WTC11 (cell line): ENCODE data around the gene WAC. TPM values are rescaled to one million over a fixed set of nuclear protein-coding genes. Genes with fewer than 3 reads are reported as not detected.

Source experiments
- ATAC-seq: fragments of 200-7000 bp; cut with Tn5 transposase; 2 replicates; pipeline ENCODE4 v1.10.0; 2021; ENCODE audit warnings: mild to moderate bottlenecking, moderate library complexity
- CTCF ChIA-PET: fragments of 300-600 bp; sonication (Branson Sonifier 250); formaldehyde crosslinking; loops from one replicate; lab custom pipeline; 2021; ENCODE audit warnings: antibody characterized with exemption; lab: Charles Lee
- POLR2A ChIA-PET: fragments of 350-600 bp; sonication (Branson Sonifier 250); formaldehyde crosslinking; loops from one replicate; lab custom pipeline; 2021; ENCODE audit warnings: antibody characterized with exemption; lab: Charles Lee
- DNase-seq: peaks from one replicate; pipeline ENCODE4 v3.0.0; 2021; ENCODE audit warnings: low spot score
- H3K27ac Mint-ChIP-seq: 2 replicates; pipeline ENCODE4 v1.8.0; 2021; ENCODE audit warnings: mixed read lengths
- H3K27me3 Mint-ChIP-seq: 2 replicates; pipeline ENCODE4 v1.8.0; 2021; ENCODE audit warnings: low read depth, mild to moderate bottlenecking, moderate library complexity, mixed read lengths
- H3K36me3 Mint-ChIP-seq: 2 replicates; pipeline ENCODE4 v1.8.0; 2021; ENCODE audit warnings: mixed read lengths
- H3K4me1 Mint-ChIP-seq: 2 replicates; pipeline ENCODE4 v1.8.0; 2022; ENCODE audit warnings: mixed read lengths
- H3K4me3 Mint-ChIP-seq: 2 replicates; pipeline ENCODE4 v1.8.0; 2021; ENCODE audit warnings: mild to moderate bottlenecking, moderate library complexity, mixed read lengths
- H3K9me3 Mint-ChIP-seq: 2 replicates; pipeline ENCODE4 v1.8.0; 2021; ENCODE audit warnings: mixed read lengths
- CBFB ChIP-seq: sonication (generic); formaldehyde crosslinking; IDR thresholded peaks from 2 replicates; pipeline ENCODE4 v1.8.1; 2022; ENCODE audit warnings: mild to moderate bottlenecking, low read depth, missing genetic modification reagents
- ELF4 ChIP-seq: sonication (generic); formaldehyde crosslinking; IDR thresholded peaks from 2 replicates; pipeline ENCODE4 v1.8.1; 2022; ENCODE audit warnings: low read depth, mild to moderate bottlenecking, moderate library complexity, missing genetic modification reagents
- EMX1 ChIP-seq: fragments of 250-450 bp; sonication (Bioruptor Pico); IDR thresholded peaks from 2 replicates; pipeline ENCODE4 v1.8.0; 2021; ENCODE audit warnings: mild to moderate bottlenecking
- GABPB1 ChIP-seq: sonication (generic); formaldehyde crosslinking; IDR thresholded peaks from 2 replicates; pipeline ENCODE4 v1.8.1; 2023; ENCODE audit warnings: mild to moderate bottlenecking, missing genetic modification reagents
- GRHL2 ChIP-seq: fragments of 250-450 bp; sonication (Bioruptor Pico); IDR thresholded peaks from 2 replicates; pipeline ENCODE4 v1.8.0; 2022; ENCODE audit warnings: mild to moderate bottlenecking, moderate library complexity; ENCODE audit not compliant: insufficient replicate concordance, severe bottlenecking
- HMGA2 ChIP-seq: fragments of 250-450 bp; sonication (Bioruptor Pico); IDR thresholded peaks from 2 replicates; pipeline ENCODE4 v1.4.0; 2021; ENCODE audit warnings: mild to moderate bottlenecking, moderate library complexity
- JAZF1 ChIP-seq: fragments of 250-450 bp; sonication (Bioruptor Pico); IDR thresholded peaks from 2 replicates; pipeline ENCODE4 v1.9.0; 2021; ENCODE audit warnings: moderate library complexity, mild to moderate bottlenecking, inconsistent platforms
- KAT7 ChIP-seq: sonication (generic); formaldehyde crosslinking; IDR thresholded peaks from 2 replicates; pipeline ENCODE4 v1.8.1; 2023; ENCODE audit warnings: missing genetic modification reagents, mild to moderate bottlenecking, borderline replicate concordance
- MYBL2 ChIP-seq: sonication (generic); formaldehyde crosslinking; IDR thresholded peaks from 2 replicates; pipeline ENCODE4 v1.8.1; 2023; ENCODE audit warnings: mild to moderate bottlenecking, moderate library complexity, missing genetic modification reagents
- NR2C2 ChIP-seq: sonication (generic); formaldehyde crosslinking; IDR thresholded peaks from 2 replicates; pipeline ENCODE4 v1.8.0; 2022; ENCODE audit warnings: mild to moderate bottlenecking, missing genetic modification reagents
- SP1 ChIP-seq: sonication (generic); formaldehyde crosslinking; conservative IDR thresholded peaks from 2 replicates; pipeline ENCODE4 v1.8.1; 2022; ENCODE audit warnings: missing genetic modification reagents
- TEAD1 ChIP-seq: sonication (generic); formaldehyde crosslinking; IDR thresholded peaks from 2 replicates; pipeline ENCODE4 v1.8.0; 2022; ENCODE audit warnings: mild to moderate bottlenecking, missing genetic modification reagents
- ZNF219 ChIP-seq: sonication (generic); formaldehyde crosslinking; IDR thresholded peaks from 2 replicates; pipeline ENCODE4 v1.8.0; 2023; ENCODE audit warnings: missing genetic modification reagents, mild to moderate bottlenecking, borderline replicate concordance
- ZNF263 ChIP-seq: sonication (generic); formaldehyde crosslinking; IDR thresholded peaks from 2 replicates; pipeline ENCODE4 v1.8.1; 2022; ENCODE audit warnings: low read depth, mild to moderate bottlenecking, moderate library complexity, missing genetic modification reagents
- ZNF396 ChIP-seq: fragments of 250-450 bp; sonication (Bioruptor Pico); IDR thresholded peaks from 2 replicates; pipeline ENCODE4 v1.8.0; 2021; ENCODE audit warnings: mild to moderate bottlenecking, moderate library complexity, borderline replicate concordance
- ZNF671 ChIP-seq: fragments of 250-450 bp; sonication (Bioruptor Pico); IDR thresholded peaks from 2 replicates; pipeline ENCODE4 v1.8.0; 2021; ENCODE audit warnings: mild to moderate bottlenecking
- total RNA-seq: library from RNA; stranded (reverse); gene quantifications from 3 replicates; pipeline ENCODE4 v1.2.3, GENCODE V29; 2021
- TF ChIP-seq, protein P1 (sequence below): fragments of 250-450 bp; sonication (Bioruptor Pico); conservative IDR thresholded peaks from 2 replicates; pipeline ENCODE4 v1.9.0; 2021; ENCODE audit warnings: mild to moderate bottlenecking
- TF ChIP-seq, protein P2 (sequence below): fragments of 250-450 bp; sonication (Bioruptor Pico); IDR thresholded peaks from 2 replicates; pipeline ENCODE4 v1.9.0; 2021; ENCODE audit warnings: mild to moderate bottlenecking
- TF ChIP-seq, protein P3 (sequence below): sonication (generic); formaldehyde crosslinking; IDR thresholded peaks from 2 replicates; pipeline ENCODE4 v1.8.0; 2022; ENCODE audit warnings: mild to moderate bottlenecking, missing genetic modification reagents
- TF ChIP-seq, protein P4 (sequence below): fragments of 250-450 bp; sonication (Bioruptor Pico); IDR thresholded peaks from 2 replicates; pipeline ENCODE4 v1.9.0; 2021; ENCODE audit warnings: mild to moderate bottlenecking, borderline replicate concordance

Gene WAC
- total RNA-seq, 1 experiment from 2014 or later: 108 TPM

DNA sequence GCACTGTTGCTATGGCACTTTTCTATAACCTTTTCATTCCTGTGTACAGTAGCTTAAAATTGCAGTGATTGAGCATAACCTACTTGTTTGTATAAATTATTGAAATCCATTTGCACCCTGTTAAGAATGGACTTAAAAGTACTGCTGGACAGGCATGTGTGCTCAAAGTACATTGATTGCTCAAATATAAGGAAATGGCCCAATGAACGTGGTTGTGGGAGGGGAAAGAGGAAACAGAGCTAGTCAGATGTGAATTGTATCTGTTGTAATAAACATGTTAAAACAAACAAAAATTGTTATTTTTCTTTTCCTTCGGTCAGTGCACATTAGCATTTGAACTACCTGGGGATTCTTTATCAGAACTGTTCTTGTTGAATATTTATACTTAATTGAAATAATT lies 87.3 kb downstream of the WAC start (continued):
- TF ChIP-seq, protein P1, sequence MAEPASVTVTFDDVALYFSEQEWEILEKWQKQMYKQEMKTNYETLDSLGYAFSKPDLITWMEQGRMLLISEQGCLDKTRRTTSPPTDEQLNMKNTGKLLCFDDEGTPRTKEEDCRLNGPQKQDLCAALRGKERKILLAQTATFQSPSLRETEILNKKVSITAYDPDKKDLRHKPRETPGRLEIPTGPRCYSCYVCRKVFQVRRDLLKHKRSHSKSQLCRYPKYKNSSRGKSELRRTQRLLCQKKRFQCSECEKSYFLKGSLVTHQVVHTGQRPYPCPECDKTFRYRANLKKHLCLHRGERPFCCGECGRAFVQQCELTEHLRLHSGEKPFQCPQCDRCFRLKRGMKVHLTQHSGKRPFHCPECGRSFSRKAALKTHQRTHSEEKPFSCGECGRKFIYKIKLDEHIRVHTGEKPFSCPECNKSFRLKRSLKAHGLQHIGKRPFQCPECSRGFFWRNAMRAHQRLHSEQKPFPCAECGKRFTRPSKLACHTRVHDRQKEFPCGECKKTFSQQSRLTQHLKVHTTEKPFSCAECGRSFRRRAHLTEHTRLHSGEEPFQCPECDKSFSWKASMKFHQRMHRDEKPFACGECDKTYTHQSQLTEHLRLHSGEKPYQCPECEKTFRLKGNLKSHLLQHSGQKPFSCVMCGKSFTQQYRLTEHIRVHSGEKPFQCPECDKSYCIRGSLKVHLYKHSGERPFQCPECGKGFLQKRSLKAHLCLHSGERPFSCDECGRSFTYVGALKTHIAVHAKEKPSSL (CRISPR knock-in tag): no peak
- TF ChIP-seq KAT7 (CRISPR knock-in tag) (no peak), MYBL2 (CRISPR knock-in tag) (no peak), GRHL2 (CRISPR knock-in tag) (no peak), ZNF396 (no peak), JAZF1 (CRISPR knock-in tag) (no peak), ELF4 (no peak), GABPB1 (no peak), NR2C2 (CRISPR knock-in tag) (no peak), CBFB (CRISPR knock-in tag) (no peak), TEAD1 (CRISPR knock-in tag) (no peak), ZNF263 (CRISPR knock-in tag) (no peak), ZNF671 (CRISPR knock-in tag) (no peak)
- TF ChIP-seq, protein P2, sequence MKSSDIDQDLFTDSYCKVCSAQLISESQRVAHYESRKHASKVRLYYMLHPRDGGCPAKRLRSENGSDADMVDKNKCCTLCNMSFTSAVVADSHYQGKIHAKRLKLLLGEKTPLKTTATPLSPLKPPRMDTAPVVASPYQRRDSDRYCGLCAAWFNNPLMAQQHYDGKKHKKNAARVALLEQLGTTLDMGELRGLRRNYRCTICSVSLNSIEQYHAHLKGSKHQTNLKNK (CRISPR knock-in tag): no peak

DNA sequence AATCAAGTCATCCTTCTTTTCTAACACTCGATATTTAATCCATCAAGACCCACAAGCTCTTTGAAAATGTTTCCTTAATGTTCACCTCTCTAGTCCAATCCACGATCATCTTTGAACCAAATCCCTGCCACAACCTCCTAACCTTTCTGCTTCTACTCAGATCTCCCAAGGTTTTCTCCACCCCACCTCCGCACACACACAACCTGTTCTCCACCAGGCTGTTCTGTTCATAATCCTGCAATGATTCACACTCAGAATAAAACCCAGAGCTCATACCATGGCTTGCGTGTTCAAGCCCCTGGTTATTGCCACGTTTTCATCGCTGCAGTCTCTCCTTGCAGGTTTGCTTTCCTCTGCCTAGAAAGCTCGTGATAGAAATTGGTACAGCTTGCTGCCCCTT lies 90.6 kb downstream of the WAC start:
- ChIA-PET POLR2A (no interaction called here), CTCF (no interaction called here)
- Mint-ChIP-seq H3K4me3 (no peak overlapping the region), H3K27me3 (no peaks in the 10 kb centered on the region), H3K27ac (peak overlapping the region; percentile 21), H3K36me3 (peaks cover 17% of the 10 kb centered on the region), H3K9me3 (no peaks in the 10 kb centered on the region), H3K4me1 (peaks cover 19% of the 10 kb centered on the region)
- no peak for DNase-seq
- ATAC-seq: no peak
- TF ChIP-seq, protein P3, sequence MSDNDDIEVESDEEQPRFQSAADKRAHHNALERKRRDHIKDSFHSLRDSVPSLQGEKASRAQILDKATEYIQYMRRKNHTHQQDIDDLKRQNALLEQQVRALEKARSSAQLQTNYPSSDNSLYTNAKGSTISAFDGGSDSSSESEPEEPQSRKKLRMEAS (CRISPR knock-in tag): 0 out of 2 replicates have a peak, but pooled peaks have one; percentile 20
- no peak for TF ChIP-seq ZNF219 (CRISPR knock-in tag)

DNA sequence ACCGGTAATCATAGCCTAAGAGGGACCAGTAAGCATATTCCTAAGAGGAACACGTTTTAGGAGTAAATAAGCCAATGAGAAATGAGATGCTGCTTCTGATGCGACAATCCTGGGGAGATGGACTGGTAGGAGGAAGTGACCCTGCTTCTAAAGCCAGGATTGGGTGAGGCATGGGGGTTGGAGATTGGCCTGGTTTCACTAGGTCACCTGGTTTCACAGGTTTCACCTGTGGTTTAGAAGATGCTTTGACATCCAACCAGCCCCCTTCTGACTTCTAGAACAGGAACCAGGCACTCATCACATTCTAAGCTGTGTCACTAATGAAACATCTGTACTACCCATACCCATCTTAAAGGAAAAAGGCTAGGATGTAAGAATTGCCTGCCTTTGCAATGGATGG lies 91.4 kb downstream of the WAC start:
- CTCF ChIA-PET: no interaction called here

More for the DNA sequence above, 91.4 kb downstream of the WAC start:
- ATAC-seq: peak; percentile 21
- H3K4me3 Mint-ChIP-seq: no peak overlapping the region
- H3K4me1 Mint-ChIP-seq: peaks cover 19% of the 10 kb centered on the region
- POLR2A ChIA-PET: no interaction called here
- TF ChIP-seq, protein P4, sequence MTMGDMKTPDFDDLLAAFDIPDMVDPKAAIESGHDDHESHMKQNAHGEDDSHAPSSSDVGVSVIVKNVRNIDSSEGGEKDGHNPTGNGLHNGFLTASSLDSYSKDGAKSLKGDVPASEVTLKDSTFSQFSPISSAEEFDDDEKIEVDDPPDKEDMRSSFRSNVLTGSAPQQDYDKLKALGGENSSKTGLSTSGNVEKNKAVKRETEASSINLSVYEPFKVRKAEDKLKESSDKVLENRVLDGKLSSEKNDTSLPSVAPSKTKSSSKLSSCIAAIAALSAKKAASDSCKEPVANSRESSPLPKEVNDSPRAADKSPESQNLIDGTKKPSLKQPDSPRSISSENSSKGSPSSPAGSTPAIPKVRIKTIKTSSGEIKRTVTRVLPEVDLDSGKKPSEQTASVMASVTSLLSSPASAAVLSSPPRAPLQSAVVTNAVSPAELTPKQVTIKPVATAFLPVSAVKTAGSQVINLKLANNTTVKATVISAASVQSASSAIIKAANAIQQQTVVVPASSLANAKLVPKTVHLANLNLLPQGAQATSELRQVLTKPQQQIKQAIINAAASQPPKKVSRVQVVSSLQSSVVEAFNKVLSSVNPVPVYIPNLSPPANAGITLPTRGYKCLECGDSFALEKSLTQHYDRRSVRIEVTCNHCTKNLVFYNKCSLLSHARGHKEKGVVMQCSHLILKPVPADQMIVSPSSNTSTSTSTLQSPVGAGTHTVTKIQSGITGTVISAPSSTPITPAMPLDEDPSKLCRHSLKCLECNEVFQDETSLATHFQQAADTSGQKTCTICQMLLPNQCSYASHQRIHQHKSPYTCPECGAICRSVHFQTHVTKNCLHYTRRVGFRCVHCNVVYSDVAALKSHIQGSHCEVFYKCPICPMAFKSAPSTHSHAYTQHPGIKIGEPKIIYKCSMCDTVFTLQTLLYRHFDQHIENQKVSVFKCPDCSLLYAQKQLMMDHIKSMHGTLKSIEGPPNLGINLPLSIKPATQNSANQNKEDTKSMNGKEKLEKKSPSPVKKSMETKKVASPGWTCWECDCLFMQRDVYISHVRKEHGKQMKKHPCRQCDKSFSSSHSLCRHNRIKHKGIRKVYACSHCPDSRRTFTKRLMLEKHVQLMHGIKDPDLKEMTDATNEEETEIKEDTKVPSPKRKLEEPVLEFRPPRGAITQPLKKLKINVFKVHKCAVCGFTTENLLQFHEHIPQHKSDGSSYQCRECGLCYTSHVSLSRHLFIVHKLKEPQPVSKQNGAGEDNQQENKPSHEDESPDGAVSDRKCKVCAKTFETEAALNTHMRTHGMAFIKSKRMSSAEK (CRISPR knock-in tag): 0 out of 2 replicates have a peak, but pooled peaks have one; percentile 50
- TF ChIP-seq HMGA2: no peak
- peak; percentile 28; the same call in 1 of the 2 replicates for TF ChIP-seq SP1 (CRISPR knock-in tag)
- peak; percentile 65; the same call in 1 of the 2 replicates for TF ChIP-seq EMX1 (CRISPR knock-in tag)
- TF ChIP-seq, all 79 proteins: peak for 3
- H3K9me3 Mint-ChIP-seq: no peaks in the 10 kb centered on the region
- DNase-seq: no peak
- no peaks in the 10 kb centered on the region for H3K27me3 Mint-ChIP-seq
- H3K27ac Mint-ChIP-seq: no peak overlapping the region
- H3K36me3 Mint-ChIP-seq: peaks cover 12% of the 10 kb centered on the region
